SK-N-SH treated with all-trans-retinoic acid at 6 μM for 48 hours (cell line): Measurements from ENCODE around the gene TRIM45.

Experiments used
- ATAC-seq: fragments of 200-7000 bp; cut with Tn5 transposase; 3 replicates; pipeline ENCODE4 v1.9.1; 2020; ENCODE audit warnings: mild to moderate bottlenecking, moderate library complexity
- ARNTL ChIP-seq: fragments of 450-650 bp; formaldehyde crosslinking; IDR thresholded peaks from 2 replicates; pipeline ENCODE4 v1.5.0; 2020; ENCODE audit warnings: low read depth, mild to moderate bottlenecking, moderate library complexity, borderline replicate concordance
- BACH2 ChIP-seq: fragments of 250-450 bp; sonication (Bioruptor Pico); IDR thresholded peaks from 2 replicates; pipeline ENCODE4 v1.9.0; 2021; ENCODE audit warnings: mild to moderate bottlenecking, borderline replicate concordance
- CSDC2 ChIP-seq: fragments of 250-450 bp; sonication (Bioruptor Pico); IDR thresholded peaks from 2 replicates; pipeline ENCODE4 v1.5.0; 2020; ENCODE audit warnings: mild to moderate bottlenecking, moderate library complexity
- ESRRG ChIP-seq: fragments of 250-450 bp; sonication (Bioruptor Pico); IDR thresholded peaks from 2 replicates; pipeline ENCODE4 v1.6.1; 2021; ENCODE audit warnings: mild to moderate bottlenecking
- GLIS3 ChIP-seq: fragments of 250-450 bp; sonication (Bioruptor Pico); IDR thresholded peaks from 2 replicates; pipeline ENCODE4 v1.5.0; 2020; ENCODE audit warnings: mild to moderate bottlenecking, moderate library complexity
- ISL1 ChIP-seq: fragments of 250-450 bp; sonication (Bioruptor Pico); IDR thresholded peaks from 2 replicates; pipeline ENCODE4 v2.1.2; 2022; ENCODE audit warnings: mild to moderate bottlenecking, moderate library complexity
- PPARA ChIP-seq: fragments of 250-450 bp; sonication (Bioruptor Pico); IDR thresholded peaks from 2 replicates; pipeline ENCODE4 v1.5.0; 2020; ENCODE audit warnings: mild to moderate bottlenecking, borderline replicate concordance
- RARB ChIP-seq: fragments of 250-450 bp; sonication (Bioruptor Pico); IDR thresholded peaks from 2 replicates; pipeline ENCODE4 v1.8.0; 2021; ENCODE audit warnings: mild to moderate bottlenecking, moderate library complexity
- SNAI2 ChIP-seq: fragments of 250-450 bp; sonication (Bioruptor Pico); IDR thresholded peaks from 2 replicates; pipeline ENCODE4 v1.5.0; 2020; ENCODE audit warnings: mild to moderate bottlenecking, moderate library complexity
- TCF4 ChIP-seq: fragments of 250-450 bp; sonication (Bioruptor Pico); IDR thresholded peaks from 2 replicates; pipeline ENCODE4 v1.8.0; 2021; ENCODE audit warnings: mild to moderate bottlenecking, moderate library complexity, borderline replicate concordance
- TOX ChIP-seq: fragments of 250-450 bp; sonication (Bioruptor Pico); IDR thresholded peaks from 2 replicates; pipeline ENCODE4 v1.8.0; 2021; ENCODE audit warnings: mild to moderate bottlenecking, moderate library complexity, borderline replicate concordance
- ZC3H10 ChIP-seq: fragments of 250-450 bp; sonication (Bioruptor Pico); IDR thresholded peaks from 2 replicates; pipeline ENCODE4 v1.5.1; 2021; ENCODE audit warnings: mild to moderate bottlenecking, moderate library complexity
- ZFP30 ChIP-seq: fragments of 450-650 bp; formaldehyde crosslinking; IDR thresholded peaks from 2 replicates; pipeline ENCODE4 v1.5.0; 2022; ENCODE audit warnings: mild to moderate bottlenecking, moderate library complexity
- ZNF565 ChIP-seq: fragments of 450-650 bp; formaldehyde crosslinking; conservative IDR thresholded peaks from 2 replicates; pipeline ENCODE4 v1.5.0; 2020; ENCODE audit warnings: low read depth, mild to moderate bottlenecking, moderate library complexity
- ZNF70 ChIP-seq: fragments of 450-650 bp; formaldehyde crosslinking; IDR thresholded peaks from 2 replicates; pipeline ENCODE4 v1.5.0; 2020; ENCODE audit warnings: mild to moderate bottlenecking, moderate library complexity
- ZNF8 ChIP-seq: fragments of 450-650 bp; formaldehyde crosslinking; IDR thresholded peaks from 2 replicates; pipeline ENCODE4 v1.5.0; 2020; ENCODE audit warnings: mild to moderate bottlenecking, moderate library complexity
- TF ChIP-seq, protein P1 (sequence below): fragments of 250-450 bp; sonication (Bioruptor Pico); IDR thresholded peaks from 2 replicates; pipeline ENCODE4 v1.5.0; 2020; ENCODE audit warnings: mild to moderate bottlenecking, moderate library complexity
- TF ChIP-seq, protein P2 (sequence below): fragments of 250-450 bp; sonication (Bioruptor Pico); IDR thresholded peaks from 2 replicates; pipeline ENCODE4 v1.8.0; 2021; ENCODE audit warnings: low read depth, mild to moderate bottlenecking, moderate library complexity, borderline replicate concordance
- TF ChIP-seq, protein P3 (sequence below): fragments of 250-450 bp; sonication (Bioruptor Pico); IDR thresholded peaks from 2 replicates; pipeline ENCODE4 v1.5.1; 2021; ENCODE audit warnings: mild to moderate bottlenecking, moderate library complexity
- TF ChIP-seq, protein P4 (sequence below): fragments of 250-450 bp; sonication (Bioruptor Pico); IDR thresholded peaks from 2 replicates; pipeline ENCODE4 v1.8.0; 2020; ENCODE audit warnings: mild to moderate bottlenecking, moderate library complexity, borderline replicate concordance
- TF ChIP-seq, protein P5 (sequence below): fragments of 250-450 bp; sonication (Bioruptor Pico); IDR thresholded peaks from 2 replicates; pipeline ENCODE4 v1.5.1; 2020; ENCODE audit warnings: low read depth, mild to moderate bottlenecking, moderate library complexity

The TRIM45 gene

DNA sequence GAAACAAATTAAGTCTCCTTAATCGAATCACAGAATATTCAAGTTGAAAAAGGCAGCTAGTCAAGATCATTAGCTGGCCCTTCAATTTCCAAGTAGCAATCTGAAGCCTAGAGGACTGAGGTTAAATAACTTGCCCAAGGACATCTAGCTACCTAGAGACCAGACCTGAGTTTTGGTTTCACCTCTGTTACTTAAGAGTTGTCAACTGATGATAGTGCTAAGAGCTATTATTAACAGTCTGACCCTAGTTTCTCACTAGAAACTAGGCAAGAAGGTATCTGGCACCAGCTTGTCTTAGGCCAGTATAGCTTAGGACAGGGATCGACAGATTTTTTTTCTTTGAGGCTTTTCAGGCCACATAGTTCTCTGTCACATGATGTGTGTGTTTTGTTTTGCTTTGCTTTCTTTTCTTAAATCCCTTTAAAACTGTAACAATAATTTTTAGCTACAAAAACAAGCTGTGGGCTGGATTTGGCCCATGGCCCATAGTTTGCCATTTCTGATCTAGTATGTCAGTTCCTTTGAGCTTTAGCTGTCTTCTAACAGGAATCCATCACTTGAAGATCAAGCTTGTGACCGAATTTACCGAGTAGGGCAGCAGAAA, 23.2 kb downstream of the TRIM45 start:
- ATAC-seq = no peak

DNA sequence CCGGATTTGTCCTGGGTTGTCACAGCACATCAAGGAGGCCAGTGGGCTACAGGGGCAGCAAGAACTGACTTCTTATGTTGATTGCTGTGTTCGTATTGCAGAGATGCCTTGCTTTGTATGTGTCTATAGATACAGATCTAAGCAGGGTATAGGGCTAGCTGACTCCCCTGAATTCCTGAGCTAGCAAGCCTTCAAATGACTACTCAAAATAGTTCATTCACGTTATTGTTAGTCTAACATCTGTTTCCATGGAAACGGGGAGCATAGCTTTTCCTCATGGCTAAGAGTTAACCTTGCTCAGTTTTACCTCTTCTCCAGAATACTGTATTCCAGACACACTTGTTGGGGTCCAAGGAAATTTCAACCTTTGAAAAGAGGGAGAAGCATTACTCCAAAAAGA, 24.1 kb downstream of the TRIM45 start:
- no peak for ATAC-seq
- TF ChIP-seq, protein P1, sequence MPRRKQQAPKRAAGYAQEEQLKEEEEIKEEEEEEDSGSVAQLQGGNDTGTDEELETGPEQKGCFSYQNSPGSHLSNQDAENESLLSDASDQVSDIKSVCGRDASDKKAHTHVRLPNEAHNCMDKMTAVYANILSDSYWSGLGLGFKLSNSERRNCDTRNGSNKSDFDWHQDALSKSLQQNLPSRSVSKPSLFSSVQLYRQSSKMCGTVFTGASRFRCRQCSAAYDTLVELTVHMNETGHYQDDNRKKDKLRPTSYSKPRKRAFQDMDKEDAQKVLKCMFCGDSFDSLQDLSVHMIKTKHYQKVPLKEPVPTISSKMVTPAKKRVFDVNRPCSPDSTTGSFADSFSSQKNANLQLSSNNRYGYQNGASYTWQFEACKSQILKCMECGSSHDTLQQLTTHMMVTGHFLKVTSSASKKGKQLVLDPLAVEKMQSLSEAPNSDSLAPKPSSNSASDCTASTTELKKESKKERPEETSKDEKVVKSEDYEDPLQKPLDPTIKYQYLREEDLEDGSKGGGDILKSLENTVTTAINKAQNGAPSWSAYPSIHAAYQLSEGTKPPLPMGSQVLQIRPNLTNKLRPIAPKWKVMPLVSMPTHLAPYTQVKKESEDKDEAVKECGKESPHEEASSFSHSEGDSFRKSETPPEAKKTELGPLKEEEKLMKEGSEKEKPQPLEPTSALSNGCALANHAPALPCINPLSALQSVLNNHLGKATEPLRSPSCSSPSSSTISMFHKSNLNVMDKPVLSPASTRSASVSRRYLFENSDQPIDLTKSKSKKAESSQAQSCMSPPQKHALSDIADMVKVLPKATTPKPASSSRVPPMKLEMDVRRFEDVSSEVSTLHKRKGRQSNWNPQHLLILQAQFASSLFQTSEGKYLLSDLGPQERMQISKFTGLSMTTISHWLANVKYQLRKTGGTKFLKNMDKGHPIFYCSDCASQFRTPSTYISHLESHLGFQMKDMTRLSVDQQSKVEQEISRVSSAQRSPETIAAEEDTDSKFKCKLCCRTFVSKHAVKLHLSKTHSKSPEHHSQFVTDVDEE = no peak
- TF ChIP-seq ZNF70 (CRISPR knock-in tag) (no peak), ISL1 (no peak), ZNF8 (no peak), TOX (CRISPR knock-in tag) (no peak), PPARA (CRISPR knock-in tag) (no peak), ZNF565 (CRISPR knock-in tag) (no peak), GLIS3 (CRISPR knock-in tag) (no peak), RARB (CRISPR knock-in tag) (no peak), ARNTL (no peak), TCF4 (no peak), ZFP30 (CRISPR knock-in tag) (no peak)
- TF ChIP-seq, protein P2, sequence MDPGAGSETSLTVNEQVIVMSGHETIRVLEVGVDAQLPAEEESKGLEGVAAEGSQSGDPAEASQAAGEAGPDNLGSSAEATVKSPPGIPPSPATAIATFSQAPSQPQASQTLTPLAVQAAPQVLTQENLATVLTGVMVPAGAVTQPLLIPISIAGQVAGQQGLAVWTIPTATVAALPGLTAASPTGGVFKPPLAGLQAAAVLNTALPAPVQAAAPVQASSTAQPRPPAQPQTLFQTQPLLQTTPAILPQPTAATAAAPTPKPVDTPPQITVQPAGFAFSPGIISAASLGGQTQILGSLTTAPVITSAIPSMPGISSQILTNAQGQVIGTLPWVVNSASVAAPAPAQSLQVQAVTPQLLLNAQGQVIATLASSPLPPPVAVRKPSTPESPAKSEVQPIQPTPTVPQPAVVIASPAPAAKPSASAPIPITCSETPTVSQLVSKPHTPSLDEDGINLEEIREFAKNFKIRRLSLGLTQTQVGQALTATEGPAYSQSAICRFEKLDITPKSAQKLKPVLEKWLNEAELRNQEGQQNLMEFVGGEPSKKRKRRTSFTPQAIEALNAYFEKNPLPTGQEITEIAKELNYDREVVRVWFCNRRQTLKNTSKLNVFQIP (CRISPR knock-in tag) = no peak
- TF ChIP-seq, protein P3, sequence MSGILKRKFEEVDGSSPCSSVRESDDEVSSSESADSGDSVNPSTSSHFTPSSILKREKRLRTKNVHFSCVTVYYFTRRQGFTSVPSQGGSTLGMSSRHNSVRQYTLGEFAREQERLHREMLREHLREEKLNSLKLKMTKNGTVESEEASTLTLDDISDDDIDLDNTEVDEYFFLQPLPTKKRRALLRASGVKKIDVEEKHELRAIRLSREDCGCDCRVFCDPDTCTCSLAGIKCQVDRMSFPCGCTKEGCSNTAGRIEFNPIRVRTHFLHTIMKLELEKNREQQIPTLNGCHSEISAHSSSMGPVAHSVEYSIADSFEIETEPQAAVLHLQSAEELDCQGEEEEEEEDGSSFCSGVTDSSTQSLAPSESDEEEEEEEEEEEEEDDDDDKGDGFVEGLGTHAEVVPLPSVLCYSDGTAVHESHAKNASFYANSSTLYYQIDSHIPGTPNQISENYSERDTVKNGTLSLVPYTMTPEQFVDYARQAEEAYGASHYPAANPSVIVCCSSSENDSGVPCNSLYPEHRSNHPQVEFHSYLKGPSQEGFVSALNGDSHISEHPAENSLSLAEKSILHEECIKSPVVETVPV = no peak
- TF ChIP-seq, protein P4, sequence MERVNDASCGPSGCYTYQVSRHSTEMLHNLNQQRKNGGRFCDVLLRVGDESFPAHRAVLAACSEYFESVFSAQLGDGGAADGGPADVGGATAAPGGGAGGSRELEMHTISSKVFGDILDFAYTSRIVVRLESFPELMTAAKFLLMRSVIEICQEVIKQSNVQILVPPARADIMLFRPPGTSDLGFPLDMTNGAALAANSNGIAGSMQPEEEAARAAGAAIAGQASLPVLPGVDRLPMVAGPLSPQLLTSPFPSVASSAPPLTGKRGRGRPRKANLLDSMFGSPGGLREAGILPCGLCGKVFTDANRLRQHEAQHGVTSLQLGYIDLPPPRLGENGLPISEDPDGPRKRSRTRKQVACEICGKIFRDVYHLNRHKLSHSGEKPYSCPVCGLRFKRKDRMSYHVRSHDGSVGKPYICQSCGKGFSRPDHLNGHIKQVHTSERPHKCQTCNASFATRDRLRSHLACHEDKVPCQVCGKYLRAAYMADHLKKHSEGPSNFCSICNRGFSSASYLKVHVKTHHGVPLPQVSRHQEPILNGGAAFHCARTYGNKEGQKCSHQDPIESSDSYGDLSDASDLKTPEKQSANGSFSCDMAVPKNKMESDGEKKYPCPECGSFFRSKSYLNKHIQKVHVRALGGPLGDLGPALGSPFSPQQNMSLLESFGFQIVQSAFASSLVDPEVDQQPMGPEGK (CRISPR knock-in tag) = no peak
- TF ChIP-seq, protein P5, sequence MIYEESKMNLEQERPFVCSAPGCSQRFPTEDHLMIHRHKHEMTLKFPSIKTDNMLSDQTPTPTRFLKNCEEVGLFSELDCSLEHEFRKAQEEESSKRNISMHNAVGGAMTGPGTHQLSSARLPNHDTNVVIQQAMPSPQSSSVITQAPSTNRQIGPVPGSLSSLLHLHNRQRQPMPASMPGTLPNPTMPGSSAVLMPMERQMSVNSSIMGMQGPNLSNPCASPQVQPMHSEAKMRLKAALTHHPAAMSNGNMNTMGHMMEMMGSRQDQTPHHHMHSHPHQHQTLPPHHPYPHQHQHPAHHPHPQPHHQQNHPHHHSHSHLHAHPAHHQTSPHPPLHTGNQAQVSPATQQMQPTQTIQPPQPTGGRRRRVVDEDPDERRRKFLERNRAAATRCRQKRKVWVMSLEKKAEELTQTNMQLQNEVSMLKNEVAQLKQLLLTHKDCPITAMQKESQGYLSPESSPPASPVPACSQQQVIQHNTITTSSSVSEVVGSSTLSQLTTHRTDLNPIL (CRISPR knock-in tag) = no peak

More for the DNA sequence above, 23.2 kb downstream of the TRIM45 start:
- TF ChIP-seq SNAI2 (no peak), ZFP30 (CRISPR knock-in tag) (no peak), ZC3H10 (CRISPR knock-in tag) (no peak), ESRRG (no peak), GLIS3 (CRISPR knock-in tag) (no peak), CSDC2 (CRISPR knock-in tag) (no peak), ISL1 (no peak), ZNF565 (CRISPR knock-in tag) (no peak), ZNF70 (CRISPR knock-in tag) (no peak), BACH2 (no peak), ARNTL (no peak)
- TF ChIP-seq, protein P2 (CRISPR knock-in tag) = no peak
- TF ChIP-seq, protein P3 = no peak
- TF ChIP-seq, protein P1 = no peak
